HG03280 (cell line): ENCODE results near the gene UGT1A7.

Experiments
- ATAC-seq: cut with Tn5 transposase; IDR thresholded peaks from one replicate; pipeline ENCODE4 v1.9.1; 2021; ENCODE audit warnings: mild to moderate bottlenecking, moderate library complexity; ENCODE audit not compliant: unreplicated experiment

The UGT1A7 gene

GRCh38 chr2:233816771-233817170 lies 135.1 kb downstream of the UGT1A7 start:
- no peak for ATAC-seq

GRCh38 chr2:233817361-233817911 lies 135.7 kb downstream of the UGT1A7 start:
- no peak for ATAC-seq

GRCh38 chr2:233817995-233818638 lies 136.4 kb downstream of the UGT1A7 start:
- ATAC-seq = no peak

- no peak for ATAC-seq
Observed at GRCh38 chr2:233818639-233819621, 137.2 kb downstream of the UGT1A7 start.

- no peak for ATAC-seq
Observed at GRCh38 chr2:233819884-233820773, 138.4 kb downstream of the UGT1A7 start.

GRCh38 chr2:233820774-233821105 lies 139.0 kb downstream of the UGT1A7 start:
- no peak for ATAC-seq

- ATAC-seq = no peak
Observed at GRCh38 chr2:233821196-233821595, 139.5 kb downstream of the UGT1A7 start.

GRCh38 chr2:233821709-233822100 lies 140.0 kb downstream of the UGT1A7 start:
- ATAC-seq = no peak

GRCh38 chr2:233822101-233822771 lies 140.5 kb downstream of the UGT1A7 start:
- no peak for ATAC-seq
